ENCODE results near the gene MAPK12. TPM values are rescaled to one million over a fixed set of nuclear protein-coding genes. Genes with fewer than 3 reads are reported as not detected.
A peak's percentile ranks its signal among the peaks of the same experiment; 100 is the strongest.

Gene MAPK12
- total and polyA plus RNA-seq, 2 donors from 2014 or later: 13.4 to 15.9 TPM

DNA sequence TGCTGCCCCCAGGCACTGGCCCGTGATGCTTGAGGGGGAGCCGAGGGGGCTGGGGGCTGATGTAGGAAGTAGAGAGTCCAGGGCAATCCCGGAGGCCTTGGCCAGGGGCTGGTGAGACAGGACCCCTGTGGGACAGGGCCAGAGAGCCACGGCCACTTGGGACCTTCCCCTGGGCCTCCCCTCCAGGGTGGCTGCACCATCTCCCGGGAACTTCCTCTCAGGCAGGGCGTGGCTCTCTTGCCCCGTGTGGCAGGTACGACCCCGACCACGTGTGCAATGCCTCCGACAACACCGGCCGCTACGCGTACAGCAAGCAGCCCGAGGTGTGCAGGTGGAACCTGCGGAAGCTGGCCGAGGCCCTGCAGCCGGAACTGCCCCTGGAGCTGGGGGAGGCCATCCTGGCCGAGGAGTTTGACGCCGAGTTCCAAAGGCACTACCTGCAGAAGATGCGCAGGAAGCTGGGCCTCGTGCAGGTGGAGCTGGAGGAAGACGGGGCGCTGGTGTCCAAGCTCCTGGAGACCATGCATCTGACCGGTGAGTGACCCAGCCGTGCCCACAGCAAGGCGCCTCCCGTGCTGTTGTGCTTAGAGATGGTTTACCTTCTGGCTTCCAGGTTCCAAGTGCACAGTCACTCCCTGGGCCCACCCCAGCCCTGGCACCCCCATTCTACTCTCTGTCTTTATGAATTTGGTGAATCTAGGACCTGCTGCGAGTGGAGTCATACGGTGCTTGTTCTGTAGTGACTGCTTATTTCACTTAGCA is 50.9 kb downstream of the MAPK12 start:
- peak in 2 of 5 donors; percentile 37 to 80 for DNase-seq
- Histone ChIP-seq H3K4me3 (ENCODE audit: low read length in 3 of 3) (no peak overlapping the region), H3K27ac (ENCODE audit: low read depth in 2 of 2, low read length in 2 of 2) (no peak overlapping the region), H3K27me3 (ENCODE audit: control insufficient read depth, insufficient read depth, low read length) (no peaks in the 10 kb centered on the region), H3K9ac (ENCODE audit: low read length in 3 of 3) (no peak overlapping the region), H3K36me3 (ENCODE audit: control insufficient read depth in 2 of 3, insufficient read depth in 3 of 3, low read length in 3 of 3) (peaks cover 8 to 43% (median 14%) of the 10 kb centered on the region in 3 donors), H3K9me3 (ENCODE audit: control insufficient read depth in 2 of 3, insufficient read depth in 1 of 3, low read length in 3 of 3) (no peaks in the 10 kb centered on the region), H3K4me1 (ENCODE audit: control insufficient read depth in 2 of 3, insufficient read depth in 2 of 3, low read depth in 1 of 3, low read length in 3 of 3) (peaks cover 0 to 10% (median 0%) of the 10 kb centered on the region in 3 donors)
- TF ChIP-seq, protein P1, sequence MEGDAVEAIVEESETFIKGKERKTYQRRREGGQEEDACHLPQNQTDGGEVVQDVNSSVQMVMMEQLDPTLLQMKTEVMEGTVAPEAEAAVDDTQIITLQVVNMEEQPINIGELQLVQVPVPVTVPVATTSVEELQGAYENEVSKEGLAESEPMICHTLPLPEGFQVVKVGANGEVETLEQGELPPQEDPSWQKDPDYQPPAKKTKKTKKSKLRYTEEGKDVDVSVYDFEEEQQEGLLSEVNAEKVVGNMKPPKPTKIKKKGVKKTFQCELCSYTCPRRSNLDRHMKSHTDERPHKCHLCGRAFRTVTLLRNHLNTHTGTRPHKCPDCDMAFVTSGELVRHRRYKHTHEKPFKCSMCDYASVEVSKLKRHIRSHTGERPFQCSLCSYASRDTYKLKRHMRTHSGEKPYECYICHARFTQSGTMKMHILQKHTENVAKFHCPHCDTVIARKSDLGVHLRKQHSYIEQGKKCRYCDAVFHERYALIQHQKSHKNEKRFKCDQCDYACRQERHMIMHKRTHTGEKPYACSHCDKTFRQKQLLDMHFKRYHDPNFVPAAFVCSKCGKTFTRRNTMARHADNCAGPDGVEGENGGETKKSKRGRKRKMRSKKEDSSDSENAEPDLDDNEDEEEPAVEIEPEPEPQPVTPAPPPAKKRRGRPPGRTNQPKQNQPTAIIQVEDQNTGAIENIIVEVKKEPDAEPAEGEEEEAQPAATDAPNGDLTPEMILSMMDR (IDR thresholded peaks at IDR 0.05; ENCODE audit: borderline replicate concordance, extremely low read depth, insufficient read depth): no peak
- no peak for FAIRE-seq
- intact Hi-C loops (cut with DNase I): loop anchor here (5.0 kb wide), 1 partner anchor 63 kb away; no protein-coding TSS in a partner anchor

DNA sequence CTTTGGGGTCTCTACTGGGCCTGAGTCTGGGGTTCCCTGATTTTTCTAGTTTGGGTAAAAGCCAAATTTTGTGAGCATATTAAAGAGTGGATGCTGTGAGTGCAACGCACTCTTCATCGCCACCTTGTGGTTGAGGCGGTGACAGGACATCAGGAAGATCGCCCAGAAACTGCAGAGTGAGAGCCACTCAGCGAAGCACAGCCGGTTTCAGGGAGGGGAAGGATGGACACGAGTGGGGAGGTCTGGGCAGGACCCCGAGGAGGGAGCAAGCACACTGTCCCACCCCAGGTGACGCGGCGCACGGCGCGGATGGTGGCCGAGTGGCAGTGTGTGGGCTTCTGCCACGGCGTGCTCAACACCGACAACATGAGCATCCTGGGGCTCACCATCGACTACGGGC is 51.6 kb downstream of the MAPK12 start:
- no peak overlapping the region for H3K4me3 ChIP-seq (ENCODE audit: low read length in 3 of 3)
- TF ChIP-seq, protein P1 (IDR thresholded peaks at IDR 0.05; ENCODE audit: borderline replicate concordance, extremely low read depth, insufficient read depth): peak; percentile 83
- no peaks in the 10 kb centered on the region for H3K9me3 ChIP-seq (ENCODE audit: control insufficient read depth in 2 of 3, insufficient read depth in 1 of 3, low read length in 3 of 3)
- DNase-seq (peak; percentile 54 to 85 (median 67)), FAIRE-seq (no peak)
- H3K9ac ChIP-seq (ENCODE audit: low read length in 3 of 3): no peak overlapping the region
- H3K36me3 ChIP-seq (ENCODE audit: control insufficient read depth in 2 of 3, insufficient read depth in 3 of 3, low read length in 3 of 3): peaks cover 8 to 39% (median 12%) of the 10 kb centered on the region in 3 donors
- H3K27me3 ChIP-seq (ENCODE audit: control insufficient read depth, insufficient read depth, low read length): no peaks in the 10 kb centered on the region
- intact Hi-C loops (cut with DNase I): loop anchor here (5.0 kb wide), 1 partner anchor 63 kb away; no protein-coding TSS in a partner anchor
- H3K27ac ChIP-seq (ENCODE audit: low read depth in 2 of 2, low read length in 2 of 2): no peak overlapping the region
- H3K4me1 ChIP-seq (ENCODE audit: control insufficient read depth in 2 of 3, insufficient read depth in 2 of 3, low read depth in 1 of 3, low read length in 3 of 3): peaks cover 0 to 8% (median 3%) of the 10 kb centered on the region in 3 donors

DNA sequence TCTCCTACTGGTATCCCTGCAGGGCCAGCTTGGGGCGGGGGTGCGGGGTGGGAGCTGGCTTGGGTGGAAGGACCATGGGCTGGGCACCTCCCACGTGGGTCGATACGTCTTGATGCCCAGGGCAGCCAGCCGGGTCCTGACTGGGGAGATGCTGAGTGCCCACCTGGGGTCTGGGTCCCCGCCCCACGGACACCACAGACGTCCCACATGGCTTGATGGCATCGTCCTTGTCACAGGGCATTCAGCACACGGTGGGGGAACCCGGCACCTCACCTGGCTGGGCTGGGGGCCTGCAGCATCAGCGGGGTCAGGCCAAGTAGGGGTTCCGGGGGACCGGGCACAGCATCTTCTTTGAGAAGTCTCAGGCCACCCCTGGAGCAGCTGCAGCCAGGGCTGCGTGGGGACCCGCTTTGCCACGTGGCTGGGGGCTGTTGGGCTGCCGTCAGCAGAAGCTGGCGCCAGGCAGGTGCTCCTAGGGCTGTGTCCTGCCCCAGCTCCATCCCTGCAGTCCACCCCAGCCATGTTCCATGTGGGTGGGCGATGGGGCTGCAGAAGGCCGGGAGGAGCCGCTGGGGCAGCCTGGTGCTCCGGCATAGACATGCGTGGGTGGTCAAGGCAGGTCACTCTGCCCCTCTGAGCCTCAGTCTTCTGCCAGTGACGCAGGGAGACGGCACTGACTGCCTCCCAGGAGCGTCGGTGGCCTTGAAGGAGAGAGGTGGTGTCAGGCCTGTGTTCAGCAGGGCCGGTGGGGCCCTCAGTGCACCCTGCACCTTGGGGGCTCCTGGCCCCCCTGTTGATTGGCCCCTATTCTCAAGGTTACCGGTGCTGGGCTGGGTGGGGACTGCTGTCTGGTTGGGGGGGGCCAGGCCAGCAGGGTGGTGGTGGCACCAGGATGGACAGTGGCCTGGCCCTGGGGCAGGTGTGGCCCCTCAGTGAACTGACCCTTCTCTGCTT is 52.3 kb downstream of the MAPK12 start:
- peak in 2 of 5 donors; percentile 51 to 79 for DNase-seq
- H3K27ac ChIP-seq (ENCODE audit: low read depth in 2 of 2, low read length in 2 of 2): no peak overlapping the region
- intact Hi-C loops (cut with DNase I): no loop called here
- no peaks in the 10 kb centered on the region for H3K9me3 ChIP-seq (ENCODE audit: control insufficient read depth in 2 of 3, insufficient read depth in 1 of 3, low read length in 3 of 3)
- no peaks in the 10 kb centered on the region for H3K27me3 ChIP-seq (ENCODE audit: control insufficient read depth, insufficient read depth, low read length)
- no peak overlapping the region for H3K4me3 ChIP-seq (ENCODE audit: low read length in 3 of 3)
- TF ChIP-seq, protein P1 (IDR thresholded peaks at IDR 0.05; ENCODE audit: borderline replicate concordance, extremely low read depth, insufficient read depth): no peak
- no peak for FAIRE-seq
- no peak overlapping the region for H3K9ac ChIP-seq (ENCODE audit: low read length in 3 of 3)
- peaks cover 8 to 35% (median 10%) of the 10 kb centered on the region in 3 donors for H3K36me3 ChIP-seq (ENCODE audit: control insufficient read depth in 2 of 3, insufficient read depth in 3 of 3, low read length in 3 of 3)
- H3K4me1 ChIP-seq (ENCODE audit: control insufficient read depth in 2 of 3, insufficient read depth in 2 of 3, low read depth in 1 of 3, low read length in 3 of 3): peaks cover 0 to 8% (median 7%) of the 10 kb centered on the region in 3 donors
